Measurements from ENCODE around the gene GHITM.
A peak's percentile ranks its signal among the peaks of the same experiment; 100 is the strongest.
"Not testable (repeated sequence)": the region's sequence is repeated elsewhere in the genome, so short reads cannot be mapped to it uniquely, and the experiment has no call there.

The GHITM gene

DNA sequence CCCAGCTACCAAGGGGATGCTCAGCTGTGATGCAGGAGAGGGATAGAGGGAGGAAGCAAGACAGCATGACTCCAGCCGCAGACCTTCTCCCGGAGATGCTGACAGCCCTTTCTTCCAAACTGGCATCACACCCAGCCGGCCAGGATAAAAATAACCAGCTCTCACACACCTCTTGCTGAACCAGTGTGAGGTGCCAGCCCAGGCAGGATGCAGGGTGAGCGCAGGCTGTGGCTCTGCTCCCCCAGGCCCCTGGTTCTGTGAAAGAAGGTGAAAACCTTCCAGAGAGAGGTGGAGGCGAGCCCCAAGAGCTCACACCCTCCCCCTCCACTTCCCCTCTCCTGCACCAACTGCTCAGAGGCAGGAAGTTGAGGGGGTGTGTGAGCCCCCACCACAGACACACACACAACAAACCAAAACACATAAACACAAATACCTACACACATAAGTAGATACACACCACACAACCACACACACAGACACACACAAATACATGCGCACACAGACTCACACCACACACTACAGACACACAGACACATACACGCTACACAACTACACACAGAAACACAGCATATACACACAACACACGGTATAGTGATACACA is 38.3 kb downstream of the GHITM start:
- DNase-seq = no peak

GRCh38 chr10:84178160-84178609 is 38.9 kb downstream of the GHITM start:
- DNase-seq = no peak

DNA sequence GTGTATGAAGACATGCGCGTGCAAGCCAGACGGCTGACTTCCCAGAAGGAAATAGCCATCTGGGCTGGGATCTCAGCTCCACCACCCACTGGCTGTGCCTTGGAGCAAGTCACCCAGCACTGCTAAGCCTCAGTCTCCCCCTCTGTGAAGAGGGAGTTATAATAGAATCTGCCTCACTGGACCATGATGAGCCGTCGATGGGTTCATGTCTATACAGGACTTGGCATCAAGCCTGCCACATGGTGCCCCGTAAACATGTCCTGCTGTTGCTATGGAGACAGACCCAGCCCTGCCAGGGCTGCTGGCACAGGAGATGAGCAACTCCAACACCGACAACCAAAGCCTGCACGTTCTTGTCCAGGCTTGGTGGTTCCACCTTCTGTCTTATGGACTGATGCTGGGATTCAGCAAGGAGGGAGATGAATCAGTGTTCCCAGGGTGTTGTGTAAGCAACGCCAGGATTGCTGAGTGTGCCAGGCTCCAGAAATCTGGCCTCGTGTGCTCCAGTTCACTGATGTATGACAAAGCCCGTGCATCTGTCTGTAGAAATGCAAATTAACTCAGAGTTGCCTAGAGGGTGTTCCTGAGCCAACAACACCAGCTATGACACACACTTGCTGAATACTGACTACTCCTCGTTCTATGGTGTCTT is 39.9 kb downstream of the GHITM start:
- peak; percentile 93 for DNase-seq

GRCh38 chr10:84180386-84180785 is 41.1 kb downstream of the GHITM start:
- DNase-seq = not testable (repeated sequence)

- no peak for DNase-seq
These were observed 42.3 kb downstream of the GHITM start for GRCh38 chr10:84181631-84182030.

GRCh38 chr10:84184517-84184916 is 45.2 kb downstream of the GHITM start:
- no peak for DNase-seq

DNA sequence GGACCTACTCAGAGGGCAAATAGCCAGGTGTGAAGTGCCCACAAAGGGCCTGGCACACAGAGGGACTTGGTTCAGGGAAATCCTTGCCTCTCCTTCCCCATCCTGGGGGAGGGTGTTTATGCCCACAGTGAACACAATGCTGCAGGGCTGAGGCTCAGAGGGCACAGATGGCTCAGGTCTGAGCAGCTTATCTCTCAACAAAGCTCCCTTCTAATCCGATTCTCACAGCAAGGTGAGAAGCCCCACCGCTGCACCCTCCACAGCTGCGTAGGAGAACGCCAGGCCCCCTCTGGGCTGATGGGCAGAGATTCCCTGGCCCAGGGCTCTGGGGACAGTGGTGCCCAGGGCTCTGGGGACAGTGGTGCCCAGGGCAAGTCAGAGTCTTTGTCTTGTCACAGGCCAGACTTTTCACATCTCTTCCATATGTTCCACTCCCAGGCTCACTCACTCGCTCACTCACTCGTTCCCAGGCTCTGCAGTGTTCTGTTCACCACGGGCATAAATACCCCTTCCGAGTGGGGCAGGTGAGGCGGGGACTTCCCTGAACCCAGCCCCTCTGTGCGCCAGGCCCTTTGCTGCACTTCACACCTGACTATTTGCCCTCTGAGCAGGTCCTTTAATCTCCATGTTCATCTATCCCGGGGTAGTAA is 46.3 kb downstream of the GHITM start:
- DNase-seq = no peak

DNA sequence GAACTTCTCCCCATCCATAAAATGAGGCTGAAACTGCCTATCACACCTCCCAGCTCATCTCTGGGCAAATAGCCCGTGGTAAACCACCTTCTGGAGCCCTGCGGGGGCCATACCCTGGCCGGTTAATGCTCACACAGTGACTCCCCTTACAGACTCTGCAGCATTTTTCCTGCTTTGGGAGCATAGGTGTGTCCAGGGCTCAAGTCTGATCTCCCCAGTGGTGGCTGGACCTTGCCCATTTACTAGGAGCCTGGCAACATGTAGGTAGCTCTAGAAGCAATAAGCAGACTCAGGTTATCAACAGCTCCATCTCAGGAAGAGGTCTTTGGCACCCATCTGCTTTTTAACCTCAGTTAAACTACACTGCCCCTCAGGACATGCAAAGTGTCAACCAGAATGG is 49.5 kb downstream of the GHITM start:
- no peak for DNase-seq

DNA sequence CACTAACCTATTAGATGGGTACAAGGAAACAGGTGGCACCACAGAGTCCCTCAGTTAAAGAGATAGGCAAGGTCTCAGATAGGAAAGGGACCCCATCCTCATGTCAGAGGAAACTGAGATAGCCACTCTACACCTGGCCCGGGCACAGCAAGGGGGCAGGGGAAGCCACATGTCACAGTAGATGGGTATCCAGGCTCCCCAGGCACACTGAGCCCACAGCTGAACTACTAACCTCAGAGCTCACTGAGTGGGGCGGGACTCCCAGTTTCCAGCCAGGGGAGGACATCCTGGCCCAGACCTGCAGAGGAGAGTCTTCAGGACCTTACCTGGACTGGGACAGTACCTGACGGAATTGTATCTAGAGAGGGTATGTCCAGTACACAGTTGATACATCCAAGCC is 51.3 kb downstream of the GHITM start:
- no peak for DNase-seq

GRCh38 chr10:84191106-84191505 is 51.8 kb downstream of the GHITM start:
- no peak for DNase-seq

- no peak for DNase-seq
These were observed 54.0 kb downstream of the GHITM start for GRCh38 chr10:84193327-84193726.

GRCh38 chr10:84193846-84194423 is 54.6 kb downstream of the GHITM start:
- no peak for DNase-seq

DNA sequence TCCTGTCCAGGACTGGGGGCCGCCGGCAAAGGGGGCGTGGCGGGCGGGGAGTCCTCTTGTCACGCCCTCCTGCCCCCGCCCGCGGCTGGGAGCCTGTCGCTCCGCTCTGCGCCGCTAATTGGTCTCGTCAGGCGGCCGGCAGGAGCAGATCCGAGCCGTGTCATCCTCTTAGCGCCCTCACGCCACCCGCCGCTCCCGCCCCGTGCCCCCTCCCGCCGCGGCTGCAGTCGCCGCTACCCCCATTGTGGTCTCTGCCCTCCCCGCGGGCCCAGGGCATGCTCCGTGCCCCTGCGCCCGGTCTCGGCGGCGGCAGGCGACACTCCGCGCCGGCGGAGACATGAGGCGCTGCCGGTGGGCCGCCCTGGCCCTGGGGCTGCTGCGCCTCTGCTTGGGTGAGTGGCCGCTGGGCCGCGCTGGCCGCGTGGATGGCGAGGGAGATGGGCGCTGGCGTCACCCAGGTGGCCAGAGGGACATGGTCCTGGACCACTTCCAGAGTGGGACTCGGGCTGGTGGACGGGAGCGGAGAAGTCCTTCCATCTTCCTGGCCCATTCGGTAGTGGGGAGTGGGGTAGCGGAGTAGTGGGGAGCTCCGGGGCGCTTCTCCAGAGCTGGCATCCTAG is 55.2 kb downstream of the GHITM start, which contains the start of gene CDHR1:
Gene CDHR1 (plus strand): TSS at position 114 of the 620 bp plus-strand sequence. CDS start 224 bp downstream, at position 338.
- DNase-seq = no peak

GRCh38 chr10:84195044-84195830 is 55.9 kb downstream of the GHITM start:
- no peak for DNase-seq

DNA sequence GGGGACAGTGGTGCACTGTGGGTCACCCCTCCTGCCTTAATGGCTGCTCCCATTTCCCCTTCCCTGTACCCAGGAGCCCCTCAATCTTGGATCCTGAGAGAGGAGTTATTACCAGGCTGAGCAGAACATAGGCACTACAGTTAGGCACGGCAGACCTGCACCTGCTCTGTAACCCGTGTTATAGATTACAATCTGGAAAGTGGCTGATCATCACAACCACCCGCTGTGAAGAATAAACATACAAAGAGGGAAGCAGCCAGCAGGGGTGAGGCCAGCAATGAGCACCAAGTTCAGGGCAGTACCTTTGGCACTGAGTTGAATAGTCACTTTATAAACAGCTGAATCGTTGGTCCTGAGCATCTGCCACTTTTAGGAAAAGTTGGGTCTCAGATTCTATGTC is 56.8 kb downstream of the GHITM start:
- DNase-seq = no peak

GRCh38 chr10:84196941-84197340 is 57.6 kb downstream of the GHITM start:
- DNase-seq = no peak

GRCh38 chr10:84197643-84198042 is 58.3 kb downstream of the GHITM start:
- DNase-seq = no peak

GRCh38 chr10:84198206-84198915 is 59.1 kb downstream of the GHITM start:
- peak; percentile 13 for DNase-seq

GRCh38 chr10:84200537-84201243 is 61.4 kb downstream of the GHITM start:
- DNase-seq = no peak

GRCh38 chr10:84201244-84201606 is 61.9 kb downstream of the GHITM start:
- no peak for DNase-seq

DNA sequence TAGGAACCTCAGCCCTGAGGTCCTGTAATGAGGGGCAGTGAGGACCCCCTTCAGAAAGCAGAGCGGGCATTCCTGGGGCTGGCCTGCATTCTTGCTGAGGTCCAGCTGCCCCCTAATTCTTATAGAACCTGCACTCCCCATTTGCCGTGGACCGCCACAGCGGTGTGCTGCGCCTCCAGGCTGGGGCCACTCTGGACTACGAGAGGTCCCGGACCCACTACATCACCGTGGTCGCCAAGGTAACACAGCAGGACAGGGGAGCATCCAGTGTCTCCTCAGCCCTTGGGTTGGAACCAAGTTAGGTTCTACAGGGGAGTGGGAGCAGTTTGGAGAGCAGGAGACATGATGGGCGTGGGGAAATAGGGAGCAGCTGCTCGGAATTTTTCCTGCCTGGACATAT is 62.4 kb downstream of the GHITM start:
- no peak for DNase-seq
